Skeletal muscle tissue (tissue), 4 donors: Measurements from ENCODE around the gene TAX1BP3. TPM values are rescaled to one million over a fixed set of nuclear protein-coding genes. Genes with fewer than 3 reads are reported as not detected.

ENCODE experiments used
- H3K27ac ChIP-seq: one replicate; pipeline ENCODE4 v1.7.0; 2013; ENCODE audit warnings: mild to moderate bottlenecking, low read depth, low read length, inconsistent platforms
- H3K27me3 ChIP-seq, 3 donors: one replicate each; pipeline ENCODE4 v1.7.0; 2013; ENCODE audit warnings: low read length in 3 of 3; ENCODE audit not compliant: control insufficient read depth in 3 of 3, insufficient read depth in 3 of 3
- H3K36me3 ChIP-seq, 3 donors: one replicate each; pipeline ENCODE4 v1.7.0; 2013; ENCODE audit warnings: low read length in 3 of 3; ENCODE audit not compliant: control insufficient read depth in 3 of 3, insufficient read depth in 3 of 3
- H3K4me1 ChIP-seq, 3 donors: one replicate each; pipeline ENCODE4 v1.7.0; 2013; ENCODE audit warnings: low read length in 3 of 3, mild to moderate bottlenecking in 3 of 3; ENCODE audit not compliant: control insufficient read depth in 3 of 3, insufficient read depth in 3 of 3
- H3K4me3 ChIP-seq, 3 donors: one replicate each; pipeline ENCODE4 v1.7.0; 2013; ENCODE audit warnings: low read length in 3 of 3
- H3K9ac ChIP-seq, 3 donors: one replicate each; pipeline ENCODE4 v1.7.0; 2013; ENCODE audit warnings: low read length in 3 of 3, mild to moderate bottlenecking in 3 of 3, moderate library complexity in 2 of 3, low read depth in 1 of 3
- H3K9me3 ChIP-seq, 3 donors: one replicate each; pipeline ENCODE4 v1.7.0; 2013; ENCODE audit warnings: low read length in 3 of 3; ENCODE audit not compliant: control insufficient read depth in 3 of 3
- total RNA-seq: library from RNA; depleted of rRNA; stranded (reverse); fragments of >200 nt; gene quantifications from one replicate; pipeline ENCODE4 v1.2.3, GENCODE V29; 2014
- donor health status: Osteomylitis.

Gene TAX1BP3
- total RNA-seq, 1 donor from 2014 or later = 31.3 TPM

GRCh38 chr17:3663102-3664011 lies 5.0 kb downstream of the TAX1BP3 start:
- H3K9me3 ChIP-seq = no peaks in the 10 kb centered on the region
- H3K9ac ChIP-seq = no peak overlapping the region
- peaks cover 18 to 31% (median 19%) of the 10 kb centered on the region in 3 donors for H3K36me3 ChIP-seq
- H3K27ac ChIP-seq = no peak overlapping the region
- H3K4me1 ChIP-seq = peaks cover 42 to 46% (median 43%) of the 10 kb centered on the region in 3 donors
- no peak overlapping the region for H3K4me3 ChIP-seq
- H3K27me3 ChIP-seq = no peaks in the 10 kb centered on the region

GRCh38 chr17:3660311-3660891 lies 8.0 kb downstream of the TAX1BP3 start:
- Histone ChIP-seq H3K36me3 (peaks cover 18 to 31% (median 26%) of the 10 kb centered on the region in 3 donors), H3K27ac (peak overlapping the region; percentile 68), H3K4me3 (no peak overlapping the region), H3K27me3 (no peaks in the 10 kb centered on the region), H3K9me3 (no peaks in the 10 kb centered on the region), H3K4me1 (peaks cover 19 to 29% (median 22%) of the 10 kb centered on the region in 3 donors), H3K9ac (peak overlapping the region in 2 of 3 donors; percentile 61 to 62)

GRCh38 chr17:3659541-3660111 lies 8.8 kb downstream of the TAX1BP3 start:
- H3K27ac ChIP-seq = peak overlapping the region; percentile 68
- H3K36me3 ChIP-seq = peaks cover 18 to 29% (median 28%) of the 10 kb centered on the region in 3 donors
- no peak overlapping the region for H3K4me3 ChIP-seq
- H3K9me3 ChIP-seq = no peaks in the 10 kb centered on the region
- H3K9ac ChIP-seq = peak overlapping the region in 2 of 3 donors; percentile 43 to 62
- H3K4me1 ChIP-seq = peaks cover 19 to 29% (median 22%) of the 10 kb centered on the region in 3 donors
- no peaks in the 10 kb centered on the region for H3K27me3 ChIP-seq

GRCh38 chr17:3658784-3659449 lies 9.5 kb downstream of the TAX1BP3 start:
- Histone ChIP-seq H3K36me3 (peaks cover 15 to 22% (median 21%) of the 10 kb centered on the region in 3 donors), H3K27me3 (no peaks in the 10 kb centered on the region), H3K4me3 (no peak overlapping the region), H3K9me3 (no peaks in the 10 kb centered on the region), H3K9ac (peak overlapping the region in 1 of 3 donors; percentile 40), H3K4me1 (peaks cover 19 to 29% (median 22%) of the 10 kb centered on the region in 3 donors), H3K27ac (peak overlapping the region; percentile 68)

GRCh38 chr17:3657874-3658783 lies 10.2 kb downstream of the TAX1BP3 start:
- Histone ChIP-seq H3K9me3 (no peaks in the 10 kb centered on the region), H3K27ac (peak overlapping the region; percentile 40), H3K4me3 (no peak overlapping the region), H3K27me3 (no peaks in the 10 kb centered on the region), H3K36me3 (peaks cover 7 to 15% (median 13%) of the 10 kb centered on the region in 3 donors), H3K9ac (peak overlapping the region in 1 of 3 donors; percentile 40), H3K4me1 (peaks cover 19 to 29% (median 22%) of the 10 kb centered on the region in 3 donors)

GRCh38 chr17:3657588-3657869 lies 10.8 kb downstream of the TAX1BP3 start:
- Histone ChIP-seq H3K9ac (no peak overlapping the region), H3K4me1 (peaks cover 19 to 29% (median 22%) of the 10 kb centered on the region in 3 donors), H3K36me3 (peaks cover 5 to 11% (median 10%) of the 10 kb centered on the region in 3 donors), H3K4me3 (no peak overlapping the region), H3K9me3 (no peaks in the 10 kb centered on the region), H3K27me3 (no peaks in the 10 kb centered on the region), H3K27ac (no peak overlapping the region)

GRCh38 chr17:3656755-3657587 lies 11.4 kb downstream of the TAX1BP3 start:
- H3K27ac ChIP-seq = no peak overlapping the region
- H3K9me3 ChIP-seq = no peaks in the 10 kb centered on the region
- peaks cover 19 to 29% (median 22%) of the 10 kb centered on the region in 3 donors for H3K4me1 ChIP-seq
- H3K36me3 ChIP-seq = peaks cover 6 to 12% (median 10%) of the 10 kb centered on the region in 3 donors
- no peaks in the 10 kb centered on the region for H3K27me3 ChIP-seq
- H3K9ac ChIP-seq = no peak overlapping the region
- no peak overlapping the region for H3K4me3 ChIP-seq

GRCh38 chr17:3656353-3656752 lies 12.0 kb downstream of the TAX1BP3 start:
- H3K9ac ChIP-seq = no peak overlapping the region
- H3K9me3 ChIP-seq = no peaks in the 10 kb centered on the region
- H3K27me3 ChIP-seq = no peaks in the 10 kb centered on the region
- no peak overlapping the region for H3K27ac ChIP-seq
- H3K4me1 ChIP-seq = peaks cover 19 to 29% (median 22%) of the 10 kb centered on the region in 3 donors
- H3K4me3 ChIP-seq = no peak overlapping the region
- H3K36me3 ChIP-seq = peaks cover 6 to 13% (median 7%) of the 10 kb centered on the region in 3 donors
